DND-41 (cell line): ENCODE results near the gene ALDH2.

Source experiments
- CTCF ChIP-seq: IDR thresholded peaks from 2 replicates; pipeline ENCODE4 v1.5.1; 2012; ENCODE audit warnings: borderline replicate concordance, low read length, moderate library complexity, mild to moderate bottlenecking; ENCODE audit not compliant: poor library complexity, severe bottlenecking; ENCODE audit errors: extremely low read depth
- EZH2 ChIP-seq: IDR thresholded peaks from 3 replicates; pipeline ENCODE4 v1.6.1; 2012; ENCODE audit warnings: borderline replicate concordance, low read depth, mild to moderate bottlenecking, moderate library complexity, low read length, inconsistent platforms; ENCODE audit not compliant: severe bottlenecking

- TF ChIP-seq CTCF (no peak), EZH2 (no peak)
Observed at GRCh38 chr12:111758120-111758561, 8.6 kb upstream of the ALDH2 start.
